B cell (primary cell): ENCODE measurements around the gene U2AF2. TPM values are rescaled to one million over a fixed set of nuclear protein-coding genes. Genes with fewer than 3 reads are reported as not detected.
A peak's percentile ranks its signal among the peaks of the same experiment; 100 is the strongest.

Experiments used
- ATAC-seq: fragments of 200-7000 bp; cut with Tn5 transposase; one replicate; pipeline ENCODE4 v1.10.0; 2021; ENCODE audit warnings: low read depth, mild to moderate bottlenecking, moderate number of reproducible peaks, moderate library complexity
- CTCF ChIA-PET: fragments of 350-600 bp; sonication (Branson Sonifier 250); formaldehyde crosslinking; loops from one replicate; lab custom pipeline; 2021; ENCODE audit warnings: antibody characterized with exemption, inconsistent platforms; lab: Charles Lee
- POLR2A ChIA-PET: fragments of 350-600 bp; sonication (Branson Sonifier 250); formaldehyde crosslinking; loops from one replicate; lab custom pipeline; 2021; ENCODE audit warnings: antibody characterized with exemption; lab: Charles Lee
- DNase-seq: peaks from one replicate; pipeline ENCODE4 v3.0.0; 2013
- H2AFZ ChIP-seq: 2 replicates; pipeline ENCODE4 v1.6.1; 2012; ENCODE audit warnings: mild to moderate bottlenecking, low read depth, low read length; ENCODE audit not compliant: insufficient read depth, poor library complexity, severe bottlenecking
- H3K27ac ChIP-seq, 2 donors: 1 replicate in 1 of 2; 2 replicates in 1 of 2; pipeline ENCODE4 v1.5.1; 2012 to 2013; ENCODE audit warnings: low read length in 2 of 2, mild to moderate bottlenecking in 2 of 2, moderate library complexity in 1 of 2
- H3K27me3 ChIP-seq, 4 experiments: fragments of 200-600 bp in 1 of 4; sonication (generic) in 1 of 4; replicated peaks in 1 of 4; 1 replicate in 2 of 4; 2 replicates in 2 of 4; pipeline versions ENCODE4 v1.6.1 to v1.7.0; 2013 to 2016; ENCODE audit warnings: low read length in 3 of 4, mild to moderate bottlenecking in 2 of 4, mixed read lengths in 1 of 4, moderate library complexity in 1 of 4; ENCODE audit not compliant: insufficient read depth in 4 of 4, control insufficient read depth in 3 of 4; ENCODE audit errors: control extremely low read depth in 1 of 4
- H3K36me3 ChIP-seq, 2 experiments: replicated peaks in 1 of 2; 1 replicate in 1 of 2; 2 replicates in 1 of 2; pipeline versions ENCODE4 v1.6.1 to v1.7.1; 2013; ENCODE audit warnings: low read length in 1 of 2; ENCODE audit not compliant: insufficient read depth in 2 of 2, control insufficient read depth in 1 of 2; ENCODE audit errors: control extremely low read depth in 1 of 2, extremely low read depth in 1 of 2
- H3K4me1 ChIP-seq, 2 donors: fragments of 200-600 bp in 1 of 2; sonication (generic) in 1 of 2; 1 replicate in 1 of 2; 2 replicates in 1 of 2; pipeline versions ENCODE4 v1.5.1 to v1.6.1; 2013 to 2017; ENCODE audit warnings: low read length in 2 of 2; ENCODE audit not compliant: control insufficient read depth in 2 of 2, insufficient read depth in 2 of 2
- H3K4me2 ChIP-seq: replicated peaks from 2 replicates; pipeline ENCODE3; 2012; ENCODE audit warnings: mild to moderate bottlenecking, low read depth, low read length; ENCODE audit not compliant: poor library complexity, severe bottlenecking
- H3K4me3 ChIP-seq, 5 experiments: fragments of 200-600 bp in 1 of 5; sonication (generic) in 1 of 5; 1 replicate in 3 of 5; 2 replicates in 2 of 5; pipeline versions ENCODE4 v1.5.1 to v1.7.0; 2011 to 2016; ENCODE audit warnings: low read length in 4 of 5, mild to moderate bottlenecking in 4 of 5, low read depth in 2 of 5, control low read depth in 1 of 5, moderate library complexity in 1 of 5; ENCODE audit not compliant: insufficient read depth in 1 of 5; ENCODE audit errors: control extremely low read depth in 1 of 5, extremely low read depth in 1 of 5
- H3K79me2 ChIP-seq: fragments of 200-600 bp; sonication (generic); one replicate; pipeline ENCODE4 v1.6.0; 2016; ENCODE audit warnings: low read length; ENCODE audit not compliant: control insufficient read depth, insufficient read depth
- H3K9ac ChIP-seq: fragments of 200-600 bp; sonication (generic); 2 replicates; pipeline ENCODE4 v1.6.1; 2017; ENCODE audit warnings: mild to moderate bottlenecking, low read length, moderate library complexity
- H3K9me3 ChIP-seq, 3 donors: one replicate each; pipeline versions ENCODE4 v1.6.1 to v1.7.1; 2013; ENCODE audit warnings: low read length in 2 of 3; ENCODE audit not compliant: control insufficient read depth in 2 of 3, insufficient read depth in 1 of 3; ENCODE audit errors: control extremely low read depth in 1 of 3
- H4K20me1 ChIP-seq: 2 replicates; pipeline ENCODE4 v1.6.0; 2012; ENCODE audit warnings: mild to moderate bottlenecking, low read length; ENCODE audit not compliant: insufficient read depth, control insufficient read depth, poor library complexity, severe bottlenecking
- H3K27ac Mint-ChIP-seq: one replicate; pipeline ENCODE4 v1.8.0; 2021; ENCODE audit warnings: mixed read lengths
- H3K27me3 Mint-ChIP-seq: one replicate; pipeline ENCODE4 v1.8.0; 2021; ENCODE audit warnings: mixed read lengths
- H3K4me1 Mint-ChIP-seq: one replicate; pipeline ENCODE4 v1.8.0; 2021; ENCODE audit warnings: mixed read lengths
- H3K4me3 Mint-ChIP-seq: one replicate; pipeline ENCODE4 v1.8.0; 2021; ENCODE audit warnings: mixed read lengths
- H3K9me3 Mint-ChIP-seq: one replicate; pipeline ENCODE4 v1.8.0; 2022; ENCODE audit warnings: mixed read lengths; ENCODE audit not compliant: insufficient read depth
- EZH2 ChIP-seq: IDR thresholded peaks from 2 replicates; pipeline ENCODE4 v1.6.1; 2012; ENCODE audit warnings: borderline replicate concordance, low read depth, mild to moderate bottlenecking, moderate library complexity, low read length; ENCODE audit not compliant: insufficient read depth, poor library complexity, severe bottlenecking
- WGBS: methylation state at CpG from one replicate; pipeline ENCODE4 v1.1.5; 2013; ENCODE audit warnings: missing lambda C conversion rate; ENCODE audit not compliant: insufficient coverage; 5-methylcytosine and 5-hydroxymethylcytosine counted together
- intact Hi-C: fragments of 100-400 bp; cut with micrococcal nuclease; formaldehyde crosslinking; loops from one replicate; pipeline ENCODE4 v1.10.0; 2022
- polyA plus RNA-seq: library from polyadenylated mRNA; depleted of rRNA; stranded (reverse); fragments of >200 nt; gene quantifications from 2 replicates; pipeline ENCODE4 v1.2.3, GENCODE V29; 2012
- total RNA-seq, 2 donors: library from RNA; stranded (reverse); fragments of 120-200 nt in 1 of 2; gene quantifications; 1 replicate in 1 of 2; 2 replicates in 1 of 2; pipeline versions ENCODE4 v1.2.3 to v1.2.4, GENCODE V29; 2013 to 2022
- TF ChIP-seq, protein P1 (sequence below): fragments of 200-600 bp; IDR thresholded peaks from one replicate; pipeline ENCODE4 v1.8.0; 2022; ENCODE audit warnings: antibody characterized with exemption, mild to moderate bottlenecking

U2AF2 gene
- total and polyA plus RNA-seq, 2 donors (not counting 1 experiment from before 2014, with no cell fraction given) = 275 to 300 TPM

GRCh38 chr19:55615543-55616394 lies 39.1 kb upstream of the U2AF2 start:
- Histone ChIP-seq H4K20me1 (peaks cover 37% of the 10 kb centered on the region), H3K9ac (no peak overlapping the region), H3K4me2 (no peak overlapping the region), H3K27ac (no peak overlapping the region), H3K4me1 (peaks cover 14 to 18% of the 10 kb centered on the region in 2 donors), H2AFZ (no peak overlapping the region), H3K9me3 (no peaks in the 10 kb centered on the region), H3K27me3 (no peaks in the 10 kb centered on the region), H3K4me3 (no peak overlapping the region), H3K36me3 (peaks cover 0 to 17% of the 10 kb centered on the region in 2 experiments), H3K79me2 (peaks cover 36% of the 10 kb centered on the region)
- WGBS = 98% methylated on average over 84 of the region's 88 CpGs
- no peak for DNase-seq
- no peak for ATAC-seq
- no peak overlapping the region for H3K4me3 Mint-ChIP-seq
- intact Hi-C loops = no loop called here
- ChIA-PET CTCF (interaction anchor here (0.8 to 1.0 kb wide), 2 partner anchors 9 to 24 kb away, joined by 3 read pairs; no protein-coding TSS in a partner anchor), POLR2A (no interaction called here)
- H3K27ac Mint-ChIP-seq = no peak overlapping the region
- H3K9me3 Mint-ChIP-seq = no peaks in the 10 kb centered on the region
- peaks cover 27% of the 10 kb centered on the region for H3K4me1 Mint-ChIP-seq
- no peak for TF ChIP-seq EZH2
- TF ChIP-seq, protein P1, sequence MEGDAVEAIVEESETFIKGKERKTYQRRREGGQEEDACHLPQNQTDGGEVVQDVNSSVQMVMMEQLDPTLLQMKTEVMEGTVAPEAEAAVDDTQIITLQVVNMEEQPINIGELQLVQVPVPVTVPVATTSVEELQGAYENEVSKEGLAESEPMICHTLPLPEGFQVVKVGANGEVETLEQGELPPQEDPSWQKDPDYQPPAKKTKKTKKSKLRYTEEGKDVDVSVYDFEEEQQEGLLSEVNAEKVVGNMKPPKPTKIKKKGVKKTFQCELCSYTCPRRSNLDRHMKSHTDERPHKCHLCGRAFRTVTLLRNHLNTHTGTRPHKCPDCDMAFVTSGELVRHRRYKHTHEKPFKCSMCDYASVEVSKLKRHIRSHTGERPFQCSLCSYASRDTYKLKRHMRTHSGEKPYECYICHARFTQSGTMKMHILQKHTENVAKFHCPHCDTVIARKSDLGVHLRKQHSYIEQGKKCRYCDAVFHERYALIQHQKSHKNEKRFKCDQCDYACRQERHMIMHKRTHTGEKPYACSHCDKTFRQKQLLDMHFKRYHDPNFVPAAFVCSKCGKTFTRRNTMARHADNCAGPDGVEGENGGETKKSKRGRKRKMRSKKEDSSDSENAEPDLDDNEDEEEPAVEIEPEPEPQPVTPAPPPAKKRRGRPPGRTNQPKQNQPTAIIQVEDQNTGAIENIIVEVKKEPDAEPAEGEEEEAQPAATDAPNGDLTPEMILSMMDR = no peak
- no peaks in the 10 kb centered on the region for H3K27me3 Mint-ChIP-seq

- Histone ChIP-seq H3K9me3 (no peaks in the 10 kb centered on the region), H3K27ac (no peak overlapping the region), H2AFZ (no peak overlapping the region), H4K20me1 (peaks cover 30% of the 10 kb centered on the region), H3K36me3 (peaks cover 0 to 21% of the 10 kb centered on the region in 2 experiments), H3K4me3 (no peak overlapping the region), H3K4me1 (peaks cover 14 to 16% of the 10 kb centered on the region in 2 donors), H3K27me3 (no peaks in the 10 kb centered on the region), H3K9ac (no peak overlapping the region), H3K4me2 (no peak overlapping the region), H3K79me2 (peaks cover 29% of the 10 kb centered on the region)
- TF ChIP-seq, protein P1 = no peak
- no peak for TF ChIP-seq EZH2
- ATAC-seq (no peak), DNase-seq (no peak)
- Mint-ChIP-seq H3K27ac (peak overlapping the region; percentile 78), H3K27me3 (no peaks in the 10 kb centered on the region), H3K4me1 (peaks cover 20% of the 10 kb centered on the region), H3K9me3 (no peaks in the 10 kb centered on the region), H3K4me3 (no peak overlapping the region)
- 97% methylated on average over 38 of the region's 38 CpGs for WGBS
- POLR2A ChIA-PET = no interaction called here
- intact Hi-C loops = no loop called here
- CTCF ChIA-PET = interaction anchor here (0.8 kb wide), 1 partner anchor 23 kb away, joined by 3 read pairs; no protein-coding TSS in a partner anchor
Observed at GRCh38 chr19:55616395-55616875, 38.4 kb upstream of the U2AF2 start.
